ENCODE data around the gene MEIS1. TPM values are rescaled to one million over a fixed set of nuclear protein-coding genes. Genes with fewer than 3 reads are reported as not detected.

The MEIS1 gene
- total and polyA plus RNA-seq, 2 donors (not counting 3 experiments of a cell fraction or from before 2014, with no cell fraction given): 10.0 to 26.5 TPM

DNA sequence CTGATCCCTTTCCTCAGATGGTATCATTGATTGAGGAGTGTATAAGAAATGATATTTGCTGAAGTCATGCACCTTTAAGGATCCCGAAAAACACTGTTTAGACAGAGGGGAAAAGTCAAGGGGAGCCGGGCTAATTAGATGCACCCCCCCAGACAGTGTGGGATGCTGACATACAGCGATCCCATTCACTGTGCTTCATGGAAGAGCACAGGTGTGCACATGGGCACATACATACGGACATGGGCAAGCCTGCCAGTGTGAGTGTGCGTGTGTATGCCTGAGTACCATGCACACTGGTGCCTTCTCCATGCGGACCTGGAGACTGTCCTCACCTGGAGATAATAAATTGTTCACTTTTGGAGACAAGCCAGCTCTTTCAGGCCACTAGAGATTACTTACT lies 22.6 kb downstream of the MEIS1 start:
- Histone ChIP-seq H3K27me3 (ENCODE audit: control insufficient read depth in 2 of 2, insufficient read depth in 2 of 2, low read length in 2 of 2) (no peaks in the 10 kb centered on the region), H3K79me2 (ENCODE audit: control insufficient read depth, insufficient read depth, low read length) (no peaks in the 10 kb centered on the region), H3K9me1 (replicated peaks; ENCODE audit: control insufficient read depth, extremely low read depth, insufficient read depth, low read length) (no peaks in the 10 kb centered on the region), H3K9me3 (replicated peaks; ENCODE audit: control insufficient read depth, insufficient read depth, low read length) (no peaks in the 10 kb centered on the region), H3K27ac (ENCODE audit: insufficient read depth, low read depth, low read length) (no peak overlapping the region), H3K4me2 (ENCODE audit: insufficient read depth, low read length) (no peak overlapping the region), H3K9ac (replicated peaks; ENCODE audit: extremely low read depth, insufficient read depth, low read length) (no peak overlapping the region), H3K36me3 (ENCODE audit: control insufficient read depth in 2 of 2, extremely low read depth in 1 of 2, insufficient read depth in 2 of 2, low read length in 2 of 2) (peaks cover 0 to 3% of the 10 kb centered on the region in 2 experiments), H3K4me3 (replicated peaks in 1 of 3; ENCODE audit: insufficient read depth in 1 of 3, low read depth in 1 of 3, low read length in 3 of 3) (no peak overlapping the region), H3K4me1 (ENCODE audit: control insufficient read depth, extremely low read depth, insufficient read depth, low read length) (no peaks in the 10 kb centered on the region), H4K20me1 (replicated peaks; ENCODE audit: control insufficient read depth, extremely low read depth, insufficient read depth, low read length) (no peaks in the 10 kb centered on the region), H2AFZ (ENCODE audit: low read depth, low read length) (no peak overlapping the region)
- no peak for TF ChIP-seq MAX (IDR thresholded peaks at IDR 0.05; ENCODE audit: insufficient read depth, insufficient read length)
- TF ChIP-seq MYC (IDR thresholded peaks at IDR 0.05; ENCODE audit: low read depth, low read length): no peak
- no peak for TF ChIP-seq EZH2 (IDR thresholded peaks at IDR 0.05; ENCODE audit: borderline replicate concordance, low read depth, low read length, severe bottlenecking)
- no peak for TF ChIP-seq GATA2 (IDR thresholded peaks at IDR 0.05; ENCODE audit: insufficient read depth, insufficient read length, low read depth, low read length)
- ChIA-PET CTCF (no interaction called here), POLR2A (no interaction called here)
- intact Hi-C loops (cut with micrococcal nuclease) (no loop called here), dilution Hi-C loops (cut with MboI; ENCODE audit: extremely low pct_ligation_motif_present, low sequenced_read_pairs) (no loop called here)
- FAIRE-seq: no peak
- BruUV-seq (replicated peaks): no TSS peak
- no peak for DNase-seq (ENCODE audit: low read depth, low spot score)

DNA sequence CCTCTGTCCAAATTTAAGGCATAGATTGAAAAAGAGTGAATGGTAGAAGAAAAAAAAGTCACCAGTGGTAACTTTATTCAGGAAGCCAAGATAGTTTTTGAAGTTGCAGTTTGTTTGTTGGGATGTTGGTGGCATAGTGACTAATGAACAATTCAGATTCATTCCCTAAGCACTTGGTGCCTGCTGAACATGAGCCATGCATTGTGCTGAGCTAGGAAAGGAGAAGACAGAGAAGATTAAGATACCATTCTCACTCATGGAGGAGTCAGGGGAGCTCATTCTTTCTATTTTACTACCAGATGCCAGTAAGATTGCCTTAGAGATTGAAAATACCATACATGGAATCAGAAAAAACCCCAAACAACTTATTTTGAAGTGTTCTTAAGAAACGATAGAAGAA lies 25.1 kb downstream of the MEIS1 start:
- Histone ChIP-seq H3K79me2 (ENCODE audit: control insufficient read depth, insufficient read depth, low read length) (no peaks in the 10 kb centered on the region), H3K36me3 (ENCODE audit: control insufficient read depth in 2 of 2, extremely low read depth in 1 of 2, insufficient read depth in 2 of 2, low read length in 2 of 2) (peaks cover 0 to 3% of the 10 kb centered on the region in 2 experiments), H3K4me2 (ENCODE audit: insufficient read depth, low read length) (no peak overlapping the region), H3K9me1 (replicated peaks; ENCODE audit: control insufficient read depth, extremely low read depth, insufficient read depth, low read length) (no peaks in the 10 kb centered on the region), H3K9ac (replicated peaks; ENCODE audit: extremely low read depth, insufficient read depth, low read length) (no peak overlapping the region), H3K9me3 (replicated peaks; ENCODE audit: control insufficient read depth, insufficient read depth, low read length) (no peaks in the 10 kb centered on the region), H3K27me3 (ENCODE audit: control insufficient read depth in 2 of 2, insufficient read depth in 2 of 2, low read length in 2 of 2) (no peaks in the 10 kb centered on the region), H3K27ac (ENCODE audit: insufficient read depth, low read depth, low read length) (no peak overlapping the region), H3K4me3 (replicated peaks in 1 of 3; ENCODE audit: insufficient read depth in 1 of 3, low read depth in 1 of 3, low read length in 3 of 3) (no peak overlapping the region), H2AFZ (ENCODE audit: low read depth, low read length) (no peak overlapping the region), H3K4me1 (ENCODE audit: control insufficient read depth, extremely low read depth, insufficient read depth, low read length) (no peaks in the 10 kb centered on the region), H4K20me1 (replicated peaks; ENCODE audit: control insufficient read depth, extremely low read depth, insufficient read depth, low read length) (no peaks in the 10 kb centered on the region)
- POLR2A ChIA-PET: no interaction called here
- CTCF ChIA-PET: interaction anchor here (0.8 to 0.9 kb wide), 2 partner anchors 21 to 27 kb away, joined by 3 to 4 read pairs; no protein-coding TSS in a partner anchor
- intact Hi-C loops (cut with micrococcal nuclease): no loop called here
- TF ChIP-seq GATA2 (IDR thresholded peaks at IDR 0.05; ENCODE audit: insufficient read depth, insufficient read length, low read depth, low read length): no peak
- no peak for TF ChIP-seq FOS (IDR thresholded peaks at IDR 0.05; ENCODE audit: borderline replicate concordance, insufficient read depth, low read length)
- no peak for TF ChIP-seq EZH2 (IDR thresholded peaks at IDR 0.05; ENCODE audit: borderline replicate concordance, low read depth, low read length, severe bottlenecking)
- TF ChIP-seq, protein P1, sequence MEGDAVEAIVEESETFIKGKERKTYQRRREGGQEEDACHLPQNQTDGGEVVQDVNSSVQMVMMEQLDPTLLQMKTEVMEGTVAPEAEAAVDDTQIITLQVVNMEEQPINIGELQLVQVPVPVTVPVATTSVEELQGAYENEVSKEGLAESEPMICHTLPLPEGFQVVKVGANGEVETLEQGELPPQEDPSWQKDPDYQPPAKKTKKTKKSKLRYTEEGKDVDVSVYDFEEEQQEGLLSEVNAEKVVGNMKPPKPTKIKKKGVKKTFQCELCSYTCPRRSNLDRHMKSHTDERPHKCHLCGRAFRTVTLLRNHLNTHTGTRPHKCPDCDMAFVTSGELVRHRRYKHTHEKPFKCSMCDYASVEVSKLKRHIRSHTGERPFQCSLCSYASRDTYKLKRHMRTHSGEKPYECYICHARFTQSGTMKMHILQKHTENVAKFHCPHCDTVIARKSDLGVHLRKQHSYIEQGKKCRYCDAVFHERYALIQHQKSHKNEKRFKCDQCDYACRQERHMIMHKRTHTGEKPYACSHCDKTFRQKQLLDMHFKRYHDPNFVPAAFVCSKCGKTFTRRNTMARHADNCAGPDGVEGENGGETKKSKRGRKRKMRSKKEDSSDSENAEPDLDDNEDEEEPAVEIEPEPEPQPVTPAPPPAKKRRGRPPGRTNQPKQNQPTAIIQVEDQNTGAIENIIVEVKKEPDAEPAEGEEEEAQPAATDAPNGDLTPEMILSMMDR (IDR thresholded peaks at IDR 0.05; ENCODE audit: extremely low read depth in 1 of 2, insufficient read depth in 1 of 2, low read depth in 1 of 2, low read length in 2 of 2): no peak
- TF ChIP-seq MYC (IDR thresholded peaks at IDR 0.05; ENCODE audit: low read depth, low read length): no peak
- TF ChIP-seq MAX (IDR thresholded peaks at IDR 0.05; ENCODE audit: insufficient read depth, insufficient read length): no peak
- TF ChIP-seq JUN (IDR thresholded peaks at IDR 0.05; ENCODE audit: borderline replicate concordance, insufficient read depth, insufficient read length, low read depth): no peak
- TF ChIP-seq POLR2AphosphoS5 (IDR thresholded peaks at IDR 0.05; ENCODE audit: insufficient read depth, low read depth, low read length): no peak
- no peak for TF ChIP-seq POLR2A (IDR thresholded peaks at IDR 0.05; ENCODE audit: low read depth, low read length)
- dilution Hi-C loops (cut with MboI; ENCODE audit: extremely low pct_ligation_motif_present, low sequenced_read_pairs): no loop called here
- FAIRE-seq (no peak), DNase-seq (ENCODE audit: low read depth, low spot score) (no peak)
- no TSS peak for BruUV-seq (replicated peaks)

All from endothelial cell of umbilical vein (primary cell).